ENCODE data around the gene LGALS13. TPM values are rescaled to one million over a fixed set of nuclear protein-coding genes. Genes with fewer than 3 reads are reported as not detected.

LGALS13 gene
- total RNA-seq, 1 experiment from 2014 or later, result not detected

GRCh38 chr19:39613597-39613996 lies 11.3 kb downstream of the LGALS13 start:
- no TSS peak for BruUV-seq (replicated peaks)
- intact Hi-C loops (cut with micrococcal nuclease; ENCODE audit: unreplicated experiment), result no loop called here
- CTCF ChIA-PET, result no interaction called here

DNA sequence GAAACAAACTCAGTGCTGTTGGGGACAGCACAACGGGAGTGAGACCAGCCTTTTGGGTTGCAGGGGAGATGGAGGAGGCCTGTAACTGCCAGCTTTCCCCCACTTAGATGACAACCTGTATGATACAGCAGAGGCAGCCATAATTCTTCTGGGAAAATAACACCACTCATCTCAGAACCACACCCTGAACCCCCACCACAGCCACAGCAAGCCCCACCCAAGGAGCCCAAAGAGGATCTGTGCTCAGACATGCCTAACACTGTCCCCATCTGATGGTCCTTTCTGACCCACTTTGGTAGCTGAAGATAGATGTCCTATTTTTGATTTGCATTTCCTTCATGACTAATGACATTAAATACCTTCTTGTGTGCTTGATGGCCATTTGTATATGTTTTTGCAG lies 15.4 kb downstream of the LGALS13 start:
- Histone ChIP-seq H3K79me2 (ENCODE audit: low read depth) (no peaks in the 10 kb centered on the region), H3K4me1 (replicated peaks; ENCODE audit: insufficient read depth) (no peaks in the 10 kb centered on the region), H3K4me2 (no peak overlapping the region), H3K27ac (no peak overlapping the region), H3F3A (ENCODE audit: insufficient read depth, low read depth) (no peaks in the 10 kb centered on the region), H3K36me3 (ENCODE audit: low read depth) (no peaks in the 10 kb centered on the region), H3K9me2 (ENCODE audit: insufficient read depth) (no peaks in the 10 kb centered on the region), H3K4me3 (no peak overlapping the region), H3K27me3 (ENCODE audit: insufficient read depth, low read depth) (peaks cover 25% of the 10 kb centered on the region; the same call in 1 of the 2 replicates), H2AFZ (no peak overlapping the region), H4K20me1 (ENCODE audit: insufficient read depth) (no peaks in the 10 kb centered on the region), H3K9me3 (ENCODE audit: insufficient read depth, low read depth) (no peaks in the 10 kb centered on the region)
- no peak for DNase-seq
- TF ChIP-seq EZH2 (IDR thresholded peaks at IDR 0.05; ENCODE audit: low read depth), result no peak
- TF ChIP-seq, protein P1, sequence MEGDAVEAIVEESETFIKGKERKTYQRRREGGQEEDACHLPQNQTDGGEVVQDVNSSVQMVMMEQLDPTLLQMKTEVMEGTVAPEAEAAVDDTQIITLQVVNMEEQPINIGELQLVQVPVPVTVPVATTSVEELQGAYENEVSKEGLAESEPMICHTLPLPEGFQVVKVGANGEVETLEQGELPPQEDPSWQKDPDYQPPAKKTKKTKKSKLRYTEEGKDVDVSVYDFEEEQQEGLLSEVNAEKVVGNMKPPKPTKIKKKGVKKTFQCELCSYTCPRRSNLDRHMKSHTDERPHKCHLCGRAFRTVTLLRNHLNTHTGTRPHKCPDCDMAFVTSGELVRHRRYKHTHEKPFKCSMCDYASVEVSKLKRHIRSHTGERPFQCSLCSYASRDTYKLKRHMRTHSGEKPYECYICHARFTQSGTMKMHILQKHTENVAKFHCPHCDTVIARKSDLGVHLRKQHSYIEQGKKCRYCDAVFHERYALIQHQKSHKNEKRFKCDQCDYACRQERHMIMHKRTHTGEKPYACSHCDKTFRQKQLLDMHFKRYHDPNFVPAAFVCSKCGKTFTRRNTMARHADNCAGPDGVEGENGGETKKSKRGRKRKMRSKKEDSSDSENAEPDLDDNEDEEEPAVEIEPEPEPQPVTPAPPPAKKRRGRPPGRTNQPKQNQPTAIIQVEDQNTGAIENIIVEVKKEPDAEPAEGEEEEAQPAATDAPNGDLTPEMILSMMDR (conservative IDR thresholded peaks at IDR 0.05), result no peak
- BruUV-seq (replicated peaks), result no TSS peak
- intact Hi-C loops (cut with micrococcal nuclease; ENCODE audit: unreplicated experiment), result no loop called here
- POLR2A ChIA-PET (ENCODE audit: unreplicated experiment), result no interaction called here
- CTCF ChIA-PET, result interaction anchor here (0.6 kb wide), 1 partner anchor 12 kb away, joined by 3 read pairs; no protein-coding TSS in a partner anchor

More at GRCh38 chr19:39613597-39613996, 11.3 kb downstream of the LGALS13 start:
- no peaks in the 10 kb centered on the region for H3F3A ChIP-seq (ENCODE audit: insufficient read depth, low read depth)
- no peaks in the 10 kb centered on the region for H3K36me3 ChIP-seq (ENCODE audit: low read depth)
- H3K9me3 ChIP-seq (ENCODE audit: insufficient read depth, low read depth), result no peaks in the 10 kb centered on the region
- DNase-seq, result no peak
- no peaks in the 10 kb centered on the region for H3K9me2 ChIP-seq (ENCODE audit: insufficient read depth)
- TF ChIP-seq EZH2 (IDR thresholded peaks at IDR 0.05; ENCODE audit: low read depth), result no peak
- TF ChIP-seq, protein P1 (conservative IDR thresholded peaks at IDR 0.05), result no peak
- H3K79me2 ChIP-seq (ENCODE audit: low read depth), result no peaks in the 10 kb centered on the region
- no peak overlapping the region for H3K4me3 ChIP-seq
- H3K27ac ChIP-seq, result no peak overlapping the region
- POLR2A ChIA-PET (ENCODE audit: unreplicated experiment), result no interaction called here
- no peaks in the 10 kb centered on the region for H3K4me1 ChIP-seq (replicated peaks; ENCODE audit: insufficient read depth)
- H3K4me2 ChIP-seq, result no peak overlapping the region
- no peak overlapping the region for H2AFZ ChIP-seq
- H4K20me1 ChIP-seq (ENCODE audit: insufficient read depth), result no peaks in the 10 kb centered on the region
- peaks cover 15% of the 10 kb centered on the region for H3K27me3 ChIP-seq (ENCODE audit: insufficient read depth, low read depth)

DNA sequence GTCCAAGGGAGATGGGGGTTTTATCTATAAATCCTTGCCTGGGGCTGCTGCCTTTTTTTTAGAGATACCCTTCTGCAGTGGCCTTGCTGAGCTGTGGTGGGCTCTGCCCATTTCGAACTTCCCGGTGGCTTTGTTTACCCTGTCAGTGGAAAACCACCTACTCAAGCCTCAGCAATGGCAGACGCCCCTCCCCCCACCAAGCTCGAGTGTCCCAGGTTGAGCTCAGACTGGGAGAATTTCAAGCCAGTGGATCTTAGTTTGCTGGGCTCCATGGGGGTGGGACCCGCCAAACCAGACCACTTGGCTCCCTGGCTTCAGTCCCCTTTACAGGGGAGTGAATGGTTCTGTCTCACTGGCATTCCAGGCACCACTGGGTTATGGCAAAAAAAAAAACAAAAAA lies 21.6 kb downstream of the LGALS13 start:
- H3F3A ChIP-seq (ENCODE audit: insufficient read depth, low read depth), result no peaks in the 10 kb centered on the region
- no peak for DNase-seq
- no peak overlapping the region for H3K4me2 ChIP-seq
- H3K27me3 ChIP-seq (ENCODE audit: insufficient read depth, low read depth), result peaks cover 69% of the 10 kb centered on the region
- H3K27ac ChIP-seq, result no peak overlapping the region
- TF ChIP-seq, protein P1 (conservative IDR thresholded peaks at IDR 0.05), result no peak
- TF ChIP-seq EZH2 (IDR thresholded peaks at IDR 0.05; ENCODE audit: low read depth), result no peak
- intact Hi-C loops (cut with micrococcal nuclease; ENCODE audit: unreplicated experiment), result no loop called here
- CTCF ChIA-PET, result no interaction called here
- H3K79me2 ChIP-seq (ENCODE audit: low read depth), result no peaks in the 10 kb centered on the region
- no peaks in the 10 kb centered on the region for H3K9me3 ChIP-seq (ENCODE audit: insufficient read depth, low read depth)
- H3K36me3 ChIP-seq (ENCODE audit: low read depth), result no peaks in the 10 kb centered on the region
- H2AFZ ChIP-seq, result no peak overlapping the region
- no peaks in the 10 kb centered on the region for H3K9me2 ChIP-seq (ENCODE audit: insufficient read depth)
- BruUV-seq (replicated peaks), result no TSS peak
- H3K4me1 ChIP-seq (replicated peaks; ENCODE audit: insufficient read depth), result no peaks in the 10 kb centered on the region
- POLR2A ChIA-PET (ENCODE audit: unreplicated experiment), result no interaction called here
- no peaks in the 10 kb centered on the region for H4K20me1 ChIP-seq (ENCODE audit: insufficient read depth)
- H3K4me3 ChIP-seq, result no peak overlapping the region
